GM12873 (cell line): ENCODE measurements around the gene PRKG1.

ENCODE experiments used
- TF ChIP-seq, protein P1 (sequence below): IDR thresholded peaks from 2 replicates; pipeline ENCODE4 v1.5.1; 2012; ENCODE audit warnings: low read depth, mild to moderate bottlenecking, moderate library complexity, low read length, control low read depth; ENCODE audit not compliant: insufficient read depth; ENCODE audit errors: missing control alignments

Gene PRKG1

GRCh38 chr10:51861051-51861450 is 786.8 kb downstream of the PRKG1 start:
- TF ChIP-seq, protein P1, sequence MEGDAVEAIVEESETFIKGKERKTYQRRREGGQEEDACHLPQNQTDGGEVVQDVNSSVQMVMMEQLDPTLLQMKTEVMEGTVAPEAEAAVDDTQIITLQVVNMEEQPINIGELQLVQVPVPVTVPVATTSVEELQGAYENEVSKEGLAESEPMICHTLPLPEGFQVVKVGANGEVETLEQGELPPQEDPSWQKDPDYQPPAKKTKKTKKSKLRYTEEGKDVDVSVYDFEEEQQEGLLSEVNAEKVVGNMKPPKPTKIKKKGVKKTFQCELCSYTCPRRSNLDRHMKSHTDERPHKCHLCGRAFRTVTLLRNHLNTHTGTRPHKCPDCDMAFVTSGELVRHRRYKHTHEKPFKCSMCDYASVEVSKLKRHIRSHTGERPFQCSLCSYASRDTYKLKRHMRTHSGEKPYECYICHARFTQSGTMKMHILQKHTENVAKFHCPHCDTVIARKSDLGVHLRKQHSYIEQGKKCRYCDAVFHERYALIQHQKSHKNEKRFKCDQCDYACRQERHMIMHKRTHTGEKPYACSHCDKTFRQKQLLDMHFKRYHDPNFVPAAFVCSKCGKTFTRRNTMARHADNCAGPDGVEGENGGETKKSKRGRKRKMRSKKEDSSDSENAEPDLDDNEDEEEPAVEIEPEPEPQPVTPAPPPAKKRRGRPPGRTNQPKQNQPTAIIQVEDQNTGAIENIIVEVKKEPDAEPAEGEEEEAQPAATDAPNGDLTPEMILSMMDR, result no peak

GRCh38 chr10:51861731-51862130 is 787.4 kb downstream of the PRKG1 start:
- TF ChIP-seq, protein P1, result no peak

DNA sequence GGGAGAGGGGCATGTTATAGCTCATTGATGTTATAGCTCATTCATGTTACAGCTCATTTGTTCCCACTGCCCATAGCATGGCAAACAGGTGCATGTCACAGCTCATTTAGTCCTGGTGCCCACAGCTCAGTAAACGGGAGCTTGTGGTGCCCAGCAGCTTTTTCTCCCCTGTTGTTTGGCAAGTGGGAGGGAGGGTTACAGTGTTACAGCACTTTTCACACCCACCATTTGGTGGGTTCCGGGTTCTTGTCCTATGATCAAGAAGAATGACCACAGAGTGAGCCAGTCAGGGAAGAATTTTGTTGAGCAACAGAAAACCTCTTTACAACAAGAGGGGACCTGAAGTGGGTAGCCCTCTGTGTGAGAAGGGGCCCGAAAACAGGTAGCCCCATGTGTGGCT is 787.9 kb downstream of the PRKG1 start:
- TF ChIP-seq, protein P1, result no peak

DNA sequence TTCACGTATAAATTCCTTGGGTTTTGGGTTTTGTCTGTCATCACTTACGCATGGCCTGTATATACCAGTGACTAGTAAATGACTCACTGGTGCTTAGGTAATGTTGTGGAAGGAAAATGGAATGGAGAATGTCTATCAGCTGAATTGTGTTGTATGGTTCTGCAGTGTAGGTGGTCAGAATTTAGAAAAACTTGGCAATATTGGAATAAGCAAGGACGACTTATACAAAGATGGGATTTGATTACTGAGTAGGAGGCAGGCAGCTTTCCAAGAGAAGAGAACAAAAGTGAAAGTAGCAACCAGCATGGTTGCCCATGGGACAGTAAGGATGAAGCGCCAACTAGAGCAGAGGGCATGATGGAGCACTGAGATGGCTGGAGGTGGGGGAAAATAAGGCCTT is 793.7 kb downstream of the PRKG1 start:
- TF ChIP-seq, protein P1, result no peak

GRCh38 chr10:51874131-51874530 is 799.8 kb downstream of the PRKG1 start:
- TF ChIP-seq, protein P1, result no peak

- TF ChIP-seq, protein P1, result no peak
Measured at GRCh38 chr10:51875610-51876009, 801.3 kb downstream of the PRKG1 start.

GRCh38 chr10:51876503-51876902 is 802.2 kb downstream of the PRKG1 start:
- TF ChIP-seq, protein P1, result no peak

GRCh38 chr10:51876979-51877378 is 802.7 kb downstream of the PRKG1 start:
- TF ChIP-seq, protein P1, result no peak
